Omental fat pad (tissue), 4 donors: Measurements from ENCODE around the gene SH2D5. TPM values are rescaled to one million over a fixed set of nuclear protein-coding genes. Genes with fewer than 3 reads are reported as not detected.
"Not testable (repeated sequence)": the region's sequence is repeated elsewhere in the genome, so short reads cannot be mapped to it uniquely, and the experiment has no call there.

Source experiments
- ATAC-seq: fragments of 150-250 bp; one replicate; pipeline ENCODE4 v1.9.1; 2016; ENCODE audit warnings: mild to moderate bottlenecking, moderate library complexity; ENCODE audit not compliant: low FRiP score
- DNase-seq: peaks from one replicate; pipeline ENCODE4 v3.0.0-alpha.2; 2019; ENCODE audit warnings: low spot score
- CTCF ChIP-seq, 3 donors: fragments of 450-650 bp; IDR thresholded peaks; one replicate each; pipeline ENCODE4 v1.5.1; 2016 to 2017; ENCODE audit warnings: antibody characterized with exemption in 3 of 3, mild to moderate bottlenecking in 3 of 3, moderate library complexity in 2 of 3
- total RNA-seq, 4 donors: library from RNA; depleted of rRNA; stranded (reverse); fragments of >200 nt; gene quantifications; one replicate each; pipeline ENCODE4 v1.1.0, GENCODE V29; 2016

SH2D5 gene
- total RNA-seq, 4 donors from 2014 or later, result 0.25 to 5.8 (median 0.84) TPM; not detected in 1

GRCh38 chr1:20719261-20719660 is 13.2 kb downstream of the SH2D5 start:
- DNase-seq (no peak), ATAC-seq (no peak)
- TF ChIP-seq CTCF (IDR thresholded peaks at IDR 0.05), result no peak

GRCh38 chr1:20718343-20718882 is 14.1 kb downstream of the SH2D5 start:
- DNase-seq, ATAC-seq: not testable (repeated sequence)

- ATAC-seq (peak; percentile 90), DNase-seq (peak; percentile 34)
- TF ChIP-seq CTCF (IDR thresholded peaks at IDR 0.05), result no peak
Measured at GRCh38 chr1:20717452-20718342, 14.8 kb downstream of the SH2D5 start, which contains the start of gene KIF17. Gene KIF17 (minus strand): TSS chr1:20718007. CDS start chr1:20717706, 301 bp downstream.

- DNase-seq (no peak), ATAC-seq (no peak)
- TF ChIP-seq CTCF (IDR thresholded peaks at IDR 0.05), result no peak
Measured at GRCh38 chr1:20716232-20716631, 16.3 kb downstream of the SH2D5 start.

GRCh38 chr1:20715406-20715805 is 17.1 kb downstream of the SH2D5 start:
- TF ChIP-seq CTCF (IDR thresholded peaks at IDR 0.05), result no peak
- DNase-seq, result no peak
- ATAC-seq, result no peak

- ATAC-seq, result no peak
- no peak for TF ChIP-seq CTCF (IDR thresholded peaks at IDR 0.05)
Measured at GRCh38 chr1:20713440-20713839, 19.1 kb downstream of the SH2D5 start.

GRCh38 chr1:20712215-20712577 is 20.3 kb downstream of the SH2D5 start:
- TF ChIP-seq CTCF (IDR thresholded peaks at IDR 0.05), result no peak
- DNase-seq (no peak), ATAC-seq (no peak)

More at GRCh38 chr1:20713440-20713839, 19.1 kb downstream of the SH2D5 start:
- DNase-seq, result no peak
